Kidney (tissue), 22 donors: ENCODE results near the gene PRSS48. TPM values are rescaled to one million over a fixed set of nuclear protein-coding genes. Genes with fewer than 3 reads are reported as not detected.
A peak's percentile ranks its signal among the peaks of the same experiment; 100 is the strongest.

Source experiments
- DNase-seq, 5 donors: peaks; one replicate each; pipeline ENCODE4 v3.0.0-alpha.2; 2013 to 2020
- FAIRE-seq: peaks from 2 replicates; lab custom pipeline; 2012; peaks lifted over from hg19 to GRCh38; lab: Jason Lieb, UNC
- H3K27ac ChIP-seq, 2 donors: one replicate each; pipeline ENCODE4 v1.7.0; 2013; ENCODE audit warnings: low read depth in 2 of 2, low read length in 2 of 2, inconsistent platforms in 1 of 2
- H3K27me3 ChIP-seq: one replicate; pipeline ENCODE4 v1.7.1; 2013; ENCODE audit warnings: low read length, inconsistent platforms; ENCODE audit not compliant: control insufficient read depth, insufficient read depth
- H3K36me3 ChIP-seq, 3 donors: one replicate each; pipeline versions ENCODE4 v1.7.0 to v1.7.1; 2013; ENCODE audit warnings: low read length in 3 of 3, control low read depth in 1 of 3, inconsistent platforms in 1 of 3; ENCODE audit not compliant: insufficient read depth in 3 of 3, control insufficient read depth in 2 of 3
- H3K4me1 ChIP-seq, 3 donors: one replicate each; pipeline versions ENCODE4 v1.7.0 to v1.7.1; 2013; ENCODE audit warnings: low read length in 3 of 3, inconsistent platforms in 1 of 3, low read depth in 1 of 3; ENCODE audit not compliant: control insufficient read depth in 2 of 3, insufficient read depth in 2 of 3
- H3K4me3 ChIP-seq, 3 donors: one replicate each; pipeline versions ENCODE4 v1.7.0 to v1.8.1; 2013; ENCODE audit warnings: low read length in 3 of 3, control low read depth in 1 of 3, inconsistent platforms in 1 of 3
- H3K9ac ChIP-seq, 3 donors: one replicate each; pipeline versions ENCODE4 v1.7.0 to v1.7.1; 2013; ENCODE audit warnings: low read length in 3 of 3, control low read depth in 1 of 3, inconsistent platforms in 1 of 3
- H3K9me3 ChIP-seq, 3 donors: one replicate each; pipeline versions ENCODE4 v1.7.0 to v1.7.1; 2013; ENCODE audit warnings: low read length in 3 of 3, control low read depth in 1 of 3, inconsistent platforms in 1 of 3; ENCODE audit not compliant: control insufficient read depth in 2 of 3, insufficient read depth in 1 of 3
- CTCF ChIP-seq: IDR thresholded peaks from 3 replicates; pipeline ENCODE4 v1.5.1; 2012; ENCODE audit warnings: mild to moderate bottlenecking, moderate library complexity, borderline replicate concordance; ENCODE audit not compliant: insufficient read depth; ENCODE audit errors: extremely low read depth
- intact Hi-C: fragments of 100-400 bp; cut with DNase I; formaldehyde crosslinking; loops from one replicate; pipeline ENCODE4 v1.11.1; 2022
- long read RNA-seq, 10 donors: library from polyadenylated mRNA in 1 of 10; unstranded in 1 of 10; transcript quantifications; one replicate each; pipeline ENCODE4 v2.0.0 and lab custom pipeline, GENCODE V29; 2021 to 2026
- polyA plus RNA-seq: library from polyadenylated mRNA; stranded (reverse); fragments of 350-450 nt; fragmentation: Illumina TruSeq; extraction: RNeasy Lipid Tissue Mini Kit (QIAGEN cat#74804); gene quantifications from one replicate; pipeline ENCODE4 v1.2.3, GENCODE V29; 2014; ENCODE audit warnings: low read depth, low replicate concordance; ENCODE audit not compliant: insufficient read depth
- total RNA-seq: library from RNA; stranded (reverse); fragmentation: NEBNext Ultra II Directional; extraction: Animal tissue kit (Norgen Biotek cat#: 25700); gene quantifications from one replicate; pipeline ENCODE4 v1.2.1, GENCODE V29; 2021
- donor health status: control.
- donor health status: control.
- donor health status: control.
- donor health status: control.
- donor health status: control.
- donor health status: DM: yes; HTN: yes; CAD: no.
- donor health status: Normal renal cell carcinoma (clear cell type).

PRSS48 gene
- not detected for total RNA-seq
- not detected for polyA plus RNA-seq
- long read RNA-seq, donor 1, result 0 reads
- long read RNA-seq, donor 2, result 0 reads
- long read RNA-seq, donor 3, result 0 reads
- long read RNA-seq, donor 4, result 0 reads
- long read RNA-seq, donor 5, result 0 reads
- long read RNA-seq, donor 6, result 0 reads
- long read RNA-seq, donor 7, result 0 reads
- long read RNA-seq, donor 8, result 0 reads
- long read RNA-seq, donor 9, result 0 reads
- long read RNA-seq, donor 10, partial matches to known transcripts, result 16 of 16 reads
- long read RNA-seq, donor 10, other reads (novel, unspliced or antisense), result 0 of 16 reads

GRCh38 chr4:151276787-151277562 lies at the start of gene PRSS48:
TSS of gene PRSS48 (plus strand) at chr4:151277161. CDS start at chr4:151277173, 12 bp downstream.
- peak; percentile 68 for TF ChIP-seq CTCF
- intact Hi-C loops, result no loop called here
- no peak for FAIRE-seq

GRCh38 chr4:151227172-151227571 lies 49.8 kb upstream of the PRSS48 start:
- FAIRE-seq (no peak), DNase-seq (no peak)
- Histone ChIP-seq H3K36me3 (no peaks in the 10 kb centered on the region), H3K4me1 (no peaks in the 10 kb centered on the region), H3K9me3 (no peaks in the 10 kb centered on the region), H3K27me3 (no peaks in the 10 kb centered on the region), H3K4me3 (peak overlapping the region in 1 of 3 donors; percentile 10), H3K9ac (no peak overlapping the region), H3K27ac (no peak overlapping the region)
- intact Hi-C loops, result no loop called here
- no peak for TF ChIP-seq CTCF

More at GRCh38 chr4:151276787-151277562, at the start of gene PRSS48:
- H3K27me3 ChIP-seq, result no peaks in the 10 kb centered on the region
- no peak within 1 kb of the TSS for H3K9ac ChIP-seq
- no peaks in the 10 kb centered on the region for H3K36me3 ChIP-seq
- DNase-seq, result peak; percentile 62 to 78 (median 75)
- no peaks in the 10 kb centered on the region for H3K4me1 ChIP-seq
- no peak within 1 kb of the TSS for H3K27ac ChIP-seq
- H3K9me3 ChIP-seq, result no peaks in the 10 kb centered on the region
- H3K4me3 ChIP-seq, result no peak within 1 kb of the TSS

GRCh38 chr4:151227731-151228130 lies 49.2 kb upstream of the PRSS48 start:
- Histone ChIP-seq H3K9me3 (no peaks in the 10 kb centered on the region), H3K9ac (no peak overlapping the region), H3K27ac (no peak overlapping the region), H3K36me3 (no peaks in the 10 kb centered on the region), H3K4me1 (no peaks in the 10 kb centered on the region), H3K4me3 (peak overlapping the region in 1 of 3 donors; percentile 10), H3K27me3 (no peaks in the 10 kb centered on the region)
- intact Hi-C loops, result no loop called here
- no peak for TF ChIP-seq CTCF
- FAIRE-seq (no peak), DNase-seq (peak in 1 of 5 donors; percentile 71)
